Upper lobe of right lung (tissue), 1 donor: ENCODE measurements around the gene SYNGR3. TPM values are rescaled to one million over a fixed set of nuclear protein-coding genes. Genes with fewer than 3 reads are reported as not detected.
A peak's percentile ranks its signal among the peaks of the same experiment; 100 is the strongest.

Experiments used
- ATAC-seq: fragments of 200-7000 bp; cut with Tn5 transposase; one replicate; pipeline ENCODE4 v1.9.1; 2020; ENCODE audit warnings: mild to moderate bottlenecking, moderate library complexity
- DNase-seq: peaks from one replicate; pipeline ENCODE4 v3.0.0-alpha.2; 2020
- H3K27ac ChIP-seq: fragments of 200-600 bp; one replicate; pipeline ENCODE4 v1.8.0; 2022
- H3K27me3 ChIP-seq: fragments of 200-600 bp; one replicate; pipeline ENCODE4 v1.8.0; 2022; ENCODE audit warnings: mild to moderate bottlenecking
- H3K36me3 ChIP-seq: fragments of 200-600 bp; one replicate; pipeline ENCODE4 v1.8.0; 2022
- H3K4me1 ChIP-seq: fragments of 200-600 bp; one replicate; pipeline ENCODE4 v1.8.0; 2022
- H3K4me3 ChIP-seq: fragments of 200-600 bp; one replicate; pipeline ENCODE4 v1.8.0; 2022; ENCODE audit warnings: mild to moderate bottlenecking
- H3K9me3 ChIP-seq: fragments of 200-600 bp; one replicate; pipeline ENCODE4 v1.8.0; 2022
- CTCF ChIP-seq: fragments of 200-600 bp; IDR thresholded peaks from one replicate; pipeline ENCODE4 v1.8.0; 2022; ENCODE audit warnings: antibody characterized with exemption
- intact Hi-C: fragments of 100-400 bp; cut with DNase I; formaldehyde crosslinking; loops from one replicate; pipeline ENCODE4 v1.11.0; 2022
- total RNA-seq: library from RNA; stranded (reverse); fragmentation: NEBNext Ultra II Directional; extraction: Animal tissue kit (Norgen Biotek cat#: 25700); gene quantifications from one replicate; pipeline ENCODE4 v1.2.1, GENCODE V29; 2021
- donor health status: DM: no; HTN: yes; CAD: no; lungs with severe emphysema.

The SYNGR3 gene
- total RNA-seq, 1 donor from 2014 or later: 0.61 TPM

GRCh38 chr16:1976216-1976520 is 13.6 kb upstream of the SYNGR3 start:
- H3K27ac ChIP-seq: no peak overlapping the region
- H3K4me3 ChIP-seq: no peak overlapping the region
- DNase-seq (no peak), ATAC-seq (no peak)
- H3K9me3 ChIP-seq: no peaks in the 10 kb centered on the region
- TF ChIP-seq CTCF: no peak
- H3K27me3 ChIP-seq: peaks cover 31% of the 10 kb centered on the region
- intact Hi-C loops: no loop called here
- peaks cover 13% of the 10 kb centered on the region for H3K4me1 ChIP-seq
- H3K36me3 ChIP-seq: peaks cover 45% of the 10 kb centered on the region

- no peak for TF ChIP-seq CTCF
- DNase-seq: no peak
- H3K4me3 ChIP-seq: no peak overlapping the region
- H3K36me3 ChIP-seq: peaks cover 45% of the 10 kb centered on the region
- no peak for ATAC-seq
- no peaks in the 10 kb centered on the region for H3K9me3 ChIP-seq
- intact Hi-C loops: no loop called here
- peaks cover 11% of the 10 kb centered on the region for H3K4me1 ChIP-seq
- no peak overlapping the region for H3K27ac ChIP-seq
- H3K27me3 ChIP-seq: peaks cover 38% of the 10 kb centered on the region
Measured at GRCh38 chr16:1976951-1977874, 12.6 kb upstream of the SYNGR3 start.

- H3K27me3 ChIP-seq: peaks cover 42% of the 10 kb centered on the region
- H3K9me3 ChIP-seq: no peaks in the 10 kb centered on the region
- no peak for DNase-seq
- peaks cover 45% of the 10 kb centered on the region for H3K36me3 ChIP-seq
- intact Hi-C loops: no loop called here
- H3K4me1 ChIP-seq: peaks cover 5% of the 10 kb centered on the region
- TF ChIP-seq CTCF: no peak
- no peak overlapping the region for H3K4me3 ChIP-seq
- no peak for ATAC-seq
- no peak overlapping the region for H3K27ac ChIP-seq
Measured at GRCh38 chr16:1977875-1978268, 11.9 kb upstream of the SYNGR3 start.

- DNase-seq: no peak
- Histone ChIP-seq H3K4me3 (peak overlapping the region; percentile 39), H3K27ac (peak overlapping the region; percentile 65), H3K27me3 (peaks cover 42% of the 10 kb centered on the region), H3K36me3 (peaks cover 45% of the 10 kb centered on the region), H3K9me3 (no peaks in the 10 kb centered on the region), H3K4me1 (peaks cover 7% of the 10 kb centered on the region)
- TF ChIP-seq CTCF: no peak
- ATAC-seq: no peak
- intact Hi-C loops: no loop called here
Measured at GRCh38 chr16:1978476-1979120, 11.2 kb upstream of the SYNGR3 start.

- Histone ChIP-seq H3K27me3 (peaks cover 42% of the 10 kb centered on the region), H3K36me3 (peaks cover 40% of the 10 kb centered on the region), H3K4me3 (peak overlapping the region; percentile 39), H3K4me1 (peaks cover 8% of the 10 kb centered on the region), H3K27ac (peak overlapping the region; percentile 65), H3K9me3 (no peaks in the 10 kb centered on the region)
- ATAC-seq: peak; percentile 75
- TF ChIP-seq CTCF: no peak
- peak; percentile 95 for DNase-seq
- intact Hi-C loops: no loop called here
Measured at GRCh38 chr16:1979271-1980029, 10.3 kb upstream of the SYNGR3 start.
